ENCODE results near the gene IQCE.
"Not testable (repeated sequence)": the region's sequence is repeated elsewhere in the genome, so short reads cannot be mapped to it uniquely, and the experiment has no call there.

IQCE gene

GRCh38 chr7:2532816-2533215, 26.0 kb upstream of the IQCE start:
- DNase-seq: not testable (repeated sequence)

DNA sequence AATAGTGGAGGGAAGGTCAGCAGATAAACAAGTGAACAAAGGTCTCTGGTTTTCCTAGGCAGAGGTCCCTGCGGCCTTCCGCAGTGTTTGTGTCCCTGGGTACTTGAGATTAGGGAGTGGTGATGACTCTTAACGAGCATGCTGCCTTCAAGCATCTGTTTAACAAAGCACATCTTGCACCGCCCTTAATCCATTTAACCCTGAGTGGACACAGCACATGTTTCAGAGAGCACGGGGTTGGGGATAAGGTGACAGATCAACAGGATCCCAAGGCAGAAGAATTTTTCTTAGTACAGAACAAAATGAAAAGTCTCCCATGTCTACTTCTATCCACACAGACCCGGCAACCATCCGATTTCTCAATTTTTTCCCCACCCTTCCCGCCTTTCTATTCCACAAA, 25.2 kb upstream of the IQCE start:
- DNase-seq: not testable (repeated sequence)

- not testable (repeated sequence) for DNase-seq
Observed at GRCh38 chr7:2534214-2534613, 24.6 kb upstream of the IQCE start.

GRCh38 chr7:2535872-2536627, 22.7 kb upstream of the IQCE start:
- not testable (repeated sequence) for DNase-seq

GRCh38 chr7:2537981-2538851, 20.6 kb upstream of the IQCE start:
- DNase-seq: no peak

- no peak for DNase-seq
Observed at GRCh38 chr7:2539031-2539911, 19.5 kb upstream of the IQCE start.

- DNase-seq: no peak
Observed at GRCh38 chr7:2540133-2540532, 18.6 kb upstream of the IQCE start.

DNA sequence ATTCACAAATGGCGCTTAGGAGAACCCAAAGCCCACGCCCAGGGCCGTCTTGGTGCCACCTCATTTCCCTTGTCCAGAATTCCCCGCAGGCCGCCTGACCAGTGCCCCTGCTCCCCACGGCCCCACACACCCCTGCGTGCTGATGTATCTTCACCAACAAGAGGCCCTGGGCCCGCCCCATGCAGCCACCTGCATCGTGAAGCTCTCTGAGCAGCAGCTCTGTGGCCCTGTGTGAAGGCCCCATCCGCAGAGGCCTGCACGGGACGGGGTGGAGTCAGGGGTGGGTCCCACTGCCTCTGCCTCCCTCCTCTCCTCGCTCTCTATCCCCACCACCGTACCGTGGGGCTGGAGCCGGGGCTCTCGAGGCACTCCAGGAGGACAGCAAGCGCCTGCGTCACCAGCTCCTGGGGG, 18.1 kb upstream of the IQCE start:
- no peak for DNase-seq

DNA sequence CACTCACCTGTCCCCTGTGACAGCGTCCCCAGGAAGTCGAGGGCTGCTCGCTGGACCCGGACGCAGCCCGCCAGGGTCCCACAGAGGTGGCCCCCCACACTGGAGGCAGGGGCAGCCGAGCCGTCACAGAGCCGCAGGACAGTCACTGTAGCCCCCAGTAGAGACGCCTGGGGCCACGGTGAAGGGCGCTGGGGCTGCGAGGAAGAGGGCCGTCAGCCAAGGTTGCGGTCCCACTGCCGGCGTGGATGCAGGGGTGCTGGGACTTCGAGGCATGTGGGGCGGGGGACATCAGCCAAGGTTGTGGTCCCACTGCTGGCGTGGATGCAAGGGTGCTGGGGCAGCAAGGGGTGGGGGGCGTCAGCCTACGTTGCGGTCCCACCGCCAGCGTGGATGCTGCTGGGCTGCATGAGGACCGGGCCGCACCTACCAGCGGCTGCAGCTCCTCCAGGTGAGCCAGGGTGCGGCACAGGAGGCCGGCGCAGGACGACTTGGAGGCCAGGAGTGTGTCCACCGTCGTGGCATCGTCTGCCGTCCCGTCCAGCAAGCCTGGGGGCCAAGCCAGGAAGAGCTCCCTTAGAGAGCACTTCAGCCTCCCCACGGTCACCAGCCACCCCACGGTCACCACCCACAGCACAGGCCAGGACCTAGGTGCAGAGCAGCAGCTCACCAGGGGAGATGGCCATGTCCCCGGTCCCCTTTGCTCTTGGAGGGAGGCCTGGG, 17.3 kb upstream of the IQCE start:
- no peak for DNase-seq

DNA sequence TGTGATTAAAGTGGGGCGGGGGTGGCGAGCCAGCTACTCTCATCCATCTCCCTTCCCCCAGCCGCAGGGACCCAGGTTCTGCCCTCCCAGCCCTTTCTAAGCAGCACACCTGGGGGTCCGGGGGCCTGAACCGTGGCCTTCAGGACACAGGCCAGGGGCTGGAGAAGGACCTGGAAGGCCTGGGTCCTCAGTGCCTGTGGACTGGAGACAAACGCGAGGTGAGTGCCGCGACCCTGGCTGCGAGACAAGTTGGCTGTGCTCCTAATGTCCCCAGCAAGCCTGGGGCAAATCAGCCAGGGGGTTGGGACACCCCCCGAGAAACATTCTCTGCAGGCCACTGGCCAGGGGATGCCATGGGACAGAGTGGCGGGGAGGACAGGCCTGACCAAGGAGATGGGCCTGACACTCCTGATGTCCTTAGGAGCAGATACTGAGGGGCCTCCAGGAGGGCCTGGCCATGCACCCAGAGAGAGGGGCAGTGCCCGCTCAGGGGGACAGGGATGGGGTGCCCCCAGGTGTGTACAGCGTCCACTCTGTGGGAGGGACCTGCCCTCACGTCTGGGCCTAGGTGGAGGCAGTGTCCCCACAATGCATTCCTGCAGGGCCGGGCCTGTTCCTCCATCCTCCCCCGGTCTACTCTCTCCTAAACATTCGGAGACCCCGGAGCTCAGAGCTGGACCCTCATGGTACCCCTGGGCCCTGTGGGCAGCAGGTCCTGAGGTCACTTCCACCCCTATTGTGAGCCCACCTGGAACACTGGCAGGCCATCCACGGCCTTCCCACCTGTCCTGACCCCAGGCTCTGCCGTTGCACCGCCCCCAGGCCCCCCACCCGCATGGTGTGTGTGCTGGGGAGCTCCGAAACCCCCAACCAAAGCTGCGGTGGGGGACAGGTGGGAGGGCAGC, 16.5 kb upstream of the IQCE start:
- no peak for DNase-seq

- DNase-seq: no peak
Observed at GRCh38 chr7:2542916-2543871, 15.6 kb upstream of the IQCE start.

GRCh38 chr7:2544541-2545188, 14.1 kb upstream of the IQCE start:
- no peak for DNase-seq

- no peak for DNase-seq
Observed at GRCh38 chr7:2545746-2546425, 12.9 kb upstream of the IQCE start.

GRCh38 chr7:2546776-2547586, 11.8 kb upstream of the IQCE start:
- DNase-seq: no peak

DNA sequence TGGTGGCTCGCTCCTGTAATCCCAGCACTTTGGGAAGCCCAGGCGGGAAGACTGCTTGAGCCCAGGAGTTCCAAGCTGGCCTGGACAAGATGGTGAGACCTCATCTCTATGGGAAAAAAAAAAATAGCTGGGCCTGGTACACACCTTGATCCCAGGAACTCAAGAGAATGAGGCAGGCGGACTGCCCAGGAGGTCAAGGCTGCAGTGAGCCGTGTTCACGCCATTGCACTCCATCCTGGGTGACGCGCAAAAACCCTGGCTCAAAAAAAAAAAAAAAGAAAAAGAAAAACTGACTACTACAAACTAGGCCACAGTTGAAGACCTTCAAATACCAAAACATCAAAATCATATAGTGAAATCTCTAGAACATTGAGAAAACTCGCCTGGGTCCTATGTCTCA, 7.4 kb upstream of the IQCE start:
- DNase-seq: no peak

DNA sequence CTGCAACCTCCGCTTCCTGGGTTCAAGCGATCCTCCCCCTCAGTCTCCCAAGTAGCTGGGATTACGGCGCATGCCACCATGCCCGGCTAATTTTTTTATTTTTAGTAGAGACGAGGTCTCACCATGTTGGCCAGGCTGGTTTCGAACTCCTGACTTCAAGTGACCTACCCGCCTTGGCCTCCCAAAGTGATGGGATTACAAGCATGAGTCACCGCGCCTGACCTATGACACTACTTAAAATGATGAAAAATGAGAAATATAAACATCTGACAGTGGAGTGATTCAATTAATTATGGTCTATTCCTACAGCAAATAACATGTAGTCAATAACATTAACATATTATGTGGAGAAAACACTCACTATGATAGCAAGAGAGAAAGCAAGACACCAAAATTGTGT, 5.7 kb upstream of the IQCE start:
- DNase-seq: no peak

GRCh38 chr7:2553831-2554581, 4.8 kb upstream of the IQCE start:
- DNase-seq: no peak
